Astrocyte (in vitro differentiated cells and primary cell): Measurements from ENCODE around the gene IL15. TPM values are rescaled to one million over a fixed set of nuclear protein-coding genes. Genes with fewer than 3 reads are reported as not detected.

ENCODE experiments used
- DNase-seq: peaks from one replicate; pipeline ENCODE4 v3.0.0-alpha.2; 2010; ENCODE audit warnings: low read depth
- FAIRE-seq: peaks from 2 replicates; lab custom pipeline; 2011; peaks lifted over from hg19 to GRCh38; lab: Jason Lieb, UNC
- H2AFZ ChIP-seq: 2 replicates; pipeline ENCODE4 v1.6.0; 2012; ENCODE audit warnings: low read depth, low read length, inconsistent platforms
- H3K27ac ChIP-seq: 2 replicates; pipeline ENCODE4 v1.5.1; 2011; ENCODE audit warnings: low read depth, low read length, inconsistent platforms
- H3K27me3 ChIP-seq: 2 replicates; pipeline ENCODE4 v1.6.0; 2011; ENCODE audit warnings: low read length, inconsistent platforms; ENCODE audit not compliant: insufficient read depth
- H3K36me3 ChIP-seq: 2 replicates; pipeline ENCODE4 v1.5.1; 2011; ENCODE audit warnings: low read length, inconsistent platforms; ENCODE audit not compliant: insufficient read depth
- H3K4me1 ChIP-seq: 2 replicates; pipeline ENCODE4 v1.5.1; 2011; ENCODE audit warnings: low read length, inconsistent platforms; ENCODE audit not compliant: insufficient read depth
- H3K4me2 ChIP-seq: 2 replicates; pipeline ENCODE4 v1.6.0; 2012; ENCODE audit warnings: low read length, inconsistent platforms
- H3K4me3 ChIP-seq: 2 replicates; pipeline ENCODE4 v1.5.1; 2011; ENCODE audit warnings: low read depth, mild to moderate bottlenecking, low read length, inconsistent platforms; ENCODE audit not compliant: insufficient read depth
- H3K79me2 ChIP-seq: 2 replicates; pipeline ENCODE4 v1.6.0; 2012; ENCODE audit warnings: mild to moderate bottlenecking, low read length, inconsistent platforms; ENCODE audit not compliant: insufficient read depth
- H3K9ac ChIP-seq: 2 replicates; pipeline ENCODE4 v1.6.0; 2012; ENCODE audit warnings: mild to moderate bottlenecking, low read length, inconsistent platforms
- H3K9me3 ChIP-seq: 2 replicates; pipeline ENCODE4 v1.5.1; 2012; ENCODE audit warnings: low read depth, mild to moderate bottlenecking, low read length, inconsistent platforms; ENCODE audit not compliant: insufficient read depth
- H4K20me1 ChIP-seq: 2 replicates; pipeline ENCODE4 v1.6.0; 2012; ENCODE audit warnings: low read length, inconsistent platforms; ENCODE audit not compliant: insufficient read depth
- H3K27ac Mint-ChIP-seq: one replicate; pipeline ENCODE4 v1.8.0; 2021; ENCODE audit warnings: mild to moderate bottlenecking, mixed read lengths; ENCODE audit not compliant: unreplicated experiment
- H3K27me3 Mint-ChIP-seq: one replicate; pipeline ENCODE4 v1.8.0; 2021; ENCODE audit warnings: low read depth, mixed read lengths; ENCODE audit not compliant: unreplicated experiment
- H3K36me3 Mint-ChIP-seq: one replicate; pipeline ENCODE4 v1.8.0; 2021; ENCODE audit warnings: low read depth, mixed read lengths; ENCODE audit not compliant: unreplicated experiment
- H3K4me1 Mint-ChIP-seq: one replicate; pipeline ENCODE4 v1.8.0; 2021; ENCODE audit warnings: low read depth, mixed read lengths; ENCODE audit not compliant: unreplicated experiment
- H3K4me3 Mint-ChIP-seq: one replicate; pipeline ENCODE4 v1.8.0; 2021; ENCODE audit warnings: mild to moderate bottlenecking, moderate library complexity, mixed read lengths; ENCODE audit not compliant: unreplicated experiment
- H3K9me3 Mint-ChIP-seq: one replicate; pipeline ENCODE4 v1.8.0; 2021; ENCODE audit warnings: mild to moderate bottlenecking, mixed read lengths; ENCODE audit not compliant: unreplicated experiment
- EZH2 ChIP-seq: IDR thresholded peaks from 2 replicates; pipeline ENCODE4 v1.6.1; 2012; ENCODE audit warnings: mild to moderate bottlenecking, low read length, inconsistent platforms; ENCODE audit not compliant: insufficient read depth
- total RNA-seq: library from RNA; stranded (reverse); gene quantifications from 2 replicates; pipeline ENCODE4 v1.2.1, GENCODE V29; 2021
- TF ChIP-seq, protein P1 (sequence below): IDR thresholded peaks from 2 replicates; pipeline ENCODE4 v1.5.1; 2011; ENCODE audit warnings: low read depth, mild to moderate bottlenecking, inconsistent platforms, low read length, moderate library complexity; ENCODE audit not compliant: insufficient read depth

Gene IL15
- total RNA-seq, 1 donor from 2014 or later: 3.6 TPM

DNA sequence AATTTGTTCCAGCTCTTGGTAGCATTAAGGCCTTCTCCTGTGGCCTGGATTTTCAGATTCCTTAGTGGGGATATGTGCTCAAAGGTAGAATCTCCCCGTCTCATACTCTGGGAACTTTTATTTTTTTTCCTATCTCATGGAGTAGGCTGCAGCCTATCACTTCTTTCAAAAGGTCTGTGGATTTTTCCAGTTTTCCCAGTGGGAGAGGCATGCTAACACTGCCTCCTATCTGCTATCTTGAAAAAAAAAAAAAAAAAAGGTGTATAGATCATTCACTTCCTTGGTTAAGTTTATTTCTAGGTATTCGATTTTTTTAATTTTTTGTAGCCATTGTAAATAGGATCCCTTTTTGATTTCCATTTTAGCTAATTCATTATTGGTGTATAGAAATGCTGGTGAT lies 67.1 kb downstream of the IL15 start:
- TF ChIP-seq, protein P1, sequence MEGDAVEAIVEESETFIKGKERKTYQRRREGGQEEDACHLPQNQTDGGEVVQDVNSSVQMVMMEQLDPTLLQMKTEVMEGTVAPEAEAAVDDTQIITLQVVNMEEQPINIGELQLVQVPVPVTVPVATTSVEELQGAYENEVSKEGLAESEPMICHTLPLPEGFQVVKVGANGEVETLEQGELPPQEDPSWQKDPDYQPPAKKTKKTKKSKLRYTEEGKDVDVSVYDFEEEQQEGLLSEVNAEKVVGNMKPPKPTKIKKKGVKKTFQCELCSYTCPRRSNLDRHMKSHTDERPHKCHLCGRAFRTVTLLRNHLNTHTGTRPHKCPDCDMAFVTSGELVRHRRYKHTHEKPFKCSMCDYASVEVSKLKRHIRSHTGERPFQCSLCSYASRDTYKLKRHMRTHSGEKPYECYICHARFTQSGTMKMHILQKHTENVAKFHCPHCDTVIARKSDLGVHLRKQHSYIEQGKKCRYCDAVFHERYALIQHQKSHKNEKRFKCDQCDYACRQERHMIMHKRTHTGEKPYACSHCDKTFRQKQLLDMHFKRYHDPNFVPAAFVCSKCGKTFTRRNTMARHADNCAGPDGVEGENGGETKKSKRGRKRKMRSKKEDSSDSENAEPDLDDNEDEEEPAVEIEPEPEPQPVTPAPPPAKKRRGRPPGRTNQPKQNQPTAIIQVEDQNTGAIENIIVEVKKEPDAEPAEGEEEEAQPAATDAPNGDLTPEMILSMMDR: no peak
- TF ChIP-seq EZH2: no peak
- Histone ChIP-seq H4K20me1 (no peaks in the 10 kb centered on the region), H3K4me3 (no peak overlapping the region), H3K4me2 (no peak overlapping the region), H3K9ac (no peak overlapping the region), H3K79me2 (no peaks in the 10 kb centered on the region), H3K27me3 (no peaks in the 10 kb centered on the region), H3K4me1 (no peaks in the 10 kb centered on the region), H3K36me3 (no peaks in the 10 kb centered on the region), H2AFZ (no peak overlapping the region), H3K9me3 (no peaks in the 10 kb centered on the region), H3K27ac (no peak overlapping the region)
- DNase-seq: no peak
- Mint-ChIP-seq H3K9me3 (peaks cover 4% of the 10 kb centered on the region), H3K4me1 (no peaks in the 10 kb centered on the region), H3K36me3 (peaks cover 3% of the 10 kb centered on the region), H3K27me3 (no peaks in the 10 kb centered on the region), H3K27ac (no peak overlapping the region), H3K4me3 (no peak overlapping the region)
- FAIRE-seq: no peak

DNA sequence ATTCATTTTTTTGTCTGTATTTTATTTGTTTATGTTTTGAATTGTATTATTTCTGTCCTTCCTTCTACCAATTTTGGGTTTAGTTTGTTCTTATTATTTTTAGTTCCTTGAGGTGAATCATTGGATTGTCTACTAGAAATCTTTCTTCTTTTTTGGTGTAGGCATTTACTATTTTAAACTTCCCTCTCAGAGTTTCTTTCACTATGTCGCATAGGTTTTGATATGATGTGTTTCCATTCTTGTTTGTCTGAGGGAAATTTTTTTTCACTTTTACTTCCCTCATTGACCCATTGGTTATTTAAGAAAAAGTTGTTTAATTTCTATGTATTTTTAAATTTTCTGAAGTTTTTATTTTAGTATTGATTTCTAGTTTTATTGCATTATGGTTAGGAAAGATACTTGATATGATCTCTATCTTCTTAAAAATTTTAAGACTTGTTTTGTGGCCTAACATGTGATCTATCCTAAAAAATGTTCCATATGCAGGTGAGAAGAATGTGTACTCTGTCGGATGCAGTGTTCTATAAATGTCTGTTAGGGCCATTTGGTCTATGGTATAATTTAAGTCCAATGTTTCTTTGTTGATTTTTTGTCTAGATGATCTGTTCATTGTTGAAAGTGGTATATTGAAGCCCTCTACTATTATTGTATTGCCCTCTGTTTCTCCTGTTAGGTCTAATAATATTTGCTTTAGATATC lies 68.8 kb downstream of the IL15 start:
- H3K27me3 ChIP-seq: no peaks in the 10 kb centered on the region
- H2AFZ ChIP-seq: no peak overlapping the region
- no peaks in the 10 kb centered on the region for H3K79me2 ChIP-seq
- H3K27me3 Mint-ChIP-seq: no peaks in the 10 kb centered on the region
- no peak for DNase-seq
- H3K27ac Mint-ChIP-seq: no peak overlapping the region
- peaks cover 3% of the 10 kb centered on the region for H3K36me3 Mint-ChIP-seq
- no peak for TF ChIP-seq EZH2
- TF ChIP-seq, protein P1: no peak
- H3K9ac ChIP-seq: no peak overlapping the region
- H3K27ac ChIP-seq: no peak overlapping the region
- no peak for FAIRE-seq
- no peaks in the 10 kb centered on the region for H3K9me3 ChIP-seq
- no peak overlapping the region for H3K4me3 ChIP-seq
- H3K4me1 Mint-ChIP-seq: no peaks in the 10 kb centered on the region
- no peaks in the 10 kb centered on the region for H3K36me3 ChIP-seq
- H3K9me3 Mint-ChIP-seq: peaks cover 4% of the 10 kb centered on the region
- no peak overlapping the region for H3K4me3 Mint-ChIP-seq
- H3K4me2 ChIP-seq: no peak overlapping the region
- no peaks in the 10 kb centered on the region for H3K4me1 ChIP-seq
- no peaks in the 10 kb centered on the region for H4K20me1 ChIP-seq

GRCh38 chr4:141705747-141706377 lies 69.5 kb downstream of the IL15 start:
- Histone ChIP-seq H3K9me3 (no peaks in the 10 kb centered on the region), H3K36me3 (no peaks in the 10 kb centered on the region), H3K4me1 (no peaks in the 10 kb centered on the region), H3K4me2 (no peak overlapping the region), H3K27ac (no peak overlapping the region), H3K9ac (no peak overlapping the region), H2AFZ (no peak overlapping the region), H3K27me3 (no peaks in the 10 kb centered on the region), H4K20me1 (no peaks in the 10 kb centered on the region), H3K4me3 (no peak overlapping the region), H3K79me2 (no peaks in the 10 kb centered on the region)
- H3K4me1 Mint-ChIP-seq: no peaks in the 10 kb centered on the region
- no peak for FAIRE-seq
- no peak overlapping the region for H3K4me3 Mint-ChIP-seq
- peak; percentile 22 for DNase-seq
- no peak overlapping the region for H3K27ac Mint-ChIP-seq
- peaks cover 3% of the 10 kb centered on the region for H3K36me3 Mint-ChIP-seq
- TF ChIP-seq EZH2: no peak
- TF ChIP-seq, protein P1: no peak
- H3K9me3 Mint-ChIP-seq: peaks cover 4% of the 10 kb centered on the region
- no peaks in the 10 kb centered on the region for H3K27me3 Mint-ChIP-seq
